ENCODE data around the gene FAM117B. TPM values are rescaled to one million over a fixed set of nuclear protein-coding genes. Genes with fewer than 3 reads are reported as not detected.

FAM117B gene
- total and polyA plus RNA-seq, 2 of the 8 experiments (the other 6 are each of a cell fraction or from before 2014, with no cell fraction given): 3.9 to 22.6 TPM

GRCh38 chr2:202764991-202765390, 130.2 kb downstream of the FAM117B start:
- Histone ChIP-seq H3K27me3 (replicated peaks in 1 of 4; ENCODE audit: control insufficient read depth in 3 of 4, extremely low read depth in 1 of 4, insufficient read depth in 3 of 4, low read length in 3 of 4) (no peaks in the 10 kb centered on the region), H3K23me2 (ENCODE audit: low read depth, low read length) (no peaks in the 10 kb centered on the region), H4K20me1 (replicated peaks in 1 of 2; ENCODE audit: control insufficient read depth in 1 of 2, insufficient read depth in 2 of 2, low read length in 2 of 2) (no peaks in the 10 kb centered on the region), H3K4me3 (ENCODE audit: extremely low read depth in 1 of 4, insufficient read depth in 2 of 4, low read depth in 3 of 4, low read length in 4 of 4) (no peak overlapping the region), H4K91ac (replicated peaks; ENCODE audit: insufficient read length, low read length) (no peak overlapping the region), H3K79me1 (ENCODE audit: low read depth, low read length) (no peaks in the 10 kb centered on the region), H3K56ac (replicated peaks; ENCODE audit: insufficient read length, low read depth, low read length) (no peak overlapping the region), H2BK20ac (ENCODE audit: low read length) (no peak overlapping the region), H3K36me3 (ENCODE audit: control insufficient read depth in 2 of 4, insufficient read depth in 4 of 4, low read length in 3 of 4) (peaks cover 0 to 8% (median 0%) of the 10 kb centered on the region in 4 experiments; a peak in 3 of 8 replicates), H2AK5ac (ENCODE audit: low read depth, low read length) (no peak overlapping the region), H3K14ac (ENCODE audit: insufficient read length) (no peak overlapping the region), H3K9ac (replicated peaks in 1 of 4; ENCODE audit: extremely low read depth in 1 of 4, low read depth in 3 of 4, low read length in 3 of 4) (no peak overlapping the region), H3K79me2 (ENCODE audit: control insufficient read depth in 1 of 2, insufficient read depth in 2 of 2, low read length in 2 of 2) (no peaks in the 10 kb centered on the region), H3K27ac (ENCODE audit: low read depth, low read length) (no peak overlapping the region), H2BK5ac (ENCODE audit: low read depth, low read length) (no peak overlapping the region), H3K4me2 (ENCODE audit: insufficient read depth in 1 of 2, low read depth in 2 of 2, low read length in 2 of 2) (no peak overlapping the region), H3K18ac (ENCODE audit: extremely low read depth, low read length) (no peak overlapping the region), H2BK15ac (ENCODE audit: low read length) (no peak overlapping the region), H3K4me1 (replicated peaks in 1 of 4; ENCODE audit: control insufficient read depth in 3 of 4, insufficient read depth in 4 of 4, low read length in 3 of 4) (no peaks in the 10 kb centered on the region; a peak in 1 of 7 replicates), H4K8ac (ENCODE audit: extremely low read depth, insufficient read depth, low read length) (no peak overlapping the region), H2BK12ac (ENCODE audit: low read depth, low read length) (no peak overlapping the region), H4K5ac (ENCODE audit: insufficient read length, low read depth, low read length) (no peak overlapping the region), H3K4ac (replicated peaks; ENCODE audit: insufficient read length, low read depth, low read length) (no peak overlapping the region), H3K23ac (ENCODE audit: insufficient read length) (no peak overlapping the region), H3K9me3 (ENCODE audit: insufficient read depth in 2 of 2, low read depth in 1 of 2, low read length in 1 of 2) (no peaks in the 10 kb centered on the region), H2BK120ac (replicated peaks; ENCODE audit: low read depth, low read length) (no peak overlapping the region), H2AFZ (ENCODE audit: low read length) (no peak overlapping the region)
- FAIRE-seq: no peak
- whole genome bisulfite sequencing, 2 experiments (ENCODE audit: extremely low coverage in 1 of 2, insufficient coverage in 1 of 2, insufficient read length in 1 of 2, insufficient replicate concordance in 2 of 2, low coverage in 1 of 2, low lambda C conversion rate in 2 of 2, missing lambda C conversion rate in 1 of 2): 91% methylated on average over 3 of the region's 3 CpGs; no CpG with 5 or more reads in 1 of the 2 experiments
- ChIA-PET POLR2A (ENCODE audit: partially characterized antibody) (interaction anchor here (0.7 kb wide), 1 partner anchor 28 kb away, joined by 4 read pairs; no protein-coding TSS in a partner anchor), CTCF (ENCODE audit: partially characterized antibody) (no interaction called here)
- DNase-seq (ENCODE audit: low read depth in 1 of 2, low spot score in 2 of 2): no peak
- TF ChIP-seq SP4 (IDR thresholded peaks at IDR 0.05; ENCODE audit: low read length) (no peak), CTBP2 (IDR thresholded peaks at IDR 0.05; ENCODE audit: borderline replicate concordance, insufficient read depth, insufficient read length, low read length) (no peak), TAF7 (optimal IDR thresholded peaks at IDR 0.05; ENCODE audit: borderline replicate concordance, low read depth, low read length) (no peak), ATF3 (IDR thresholded peaks at IDR 0.05; ENCODE audit: insufficient read depth, low read depth, low read length) (no peak), POLR2A (IDR thresholded peaks at IDR 0.05; ENCODE audit: control extremely low read depth in 1 of 2, low read depth in 2 of 2, low read length in 2 of 2) (no peak), EZH2 (IDR thresholded peaks at IDR 0.05; ENCODE audit: low read depth, low read length, severe bottlenecking) (no peak), RBBP5 (IDR thresholded peaks at IDR 0.05; ENCODE audit: borderline replicate concordance, low read depth, low read length) (no peak), RXRA (IDR thresholded peaks at IDR 0.05; ENCODE audit: insufficient read depth, low read depth, low read length) (no peak), CHD1 (IDR thresholded peaks at IDR 0.05; ENCODE audit: low read depth, low read length) (no peak), KDM1A (IDR thresholded peaks at IDR 0.05; ENCODE audit: borderline replicate concordance, low read length) (no peak), GTF2F1 (IDR thresholded peaks at IDR 0.05; ENCODE audit: borderline replicate concordance, low read depth, low read length) (no peak)

Data from H1 (cell line).